Uterus (tissue), 4 donors: ENCODE data around the gene CORIN. TPM values are rescaled to one million over a fixed set of nuclear protein-coding genes. Genes with fewer than 3 reads are reported as not detected.

Experiments used
- DNase-seq, 2 donors: peaks; one replicate each; pipeline ENCODE4 v3.0.0-alpha.2; 2019 to 2020
- H3K27ac ChIP-seq, 2 donors: fragments of 200-600 bp; sonication (generic); 1 replicate in 1 of 2; 2 replicates in 1 of 2; pipeline ENCODE4 v1.5.1; 2016 to 2018
- H3K27me3 ChIP-seq, 2 donors: fragments of 200-600 bp; sonication (generic); one replicate each; pipeline ENCODE4 v1.5.1; 2018 to 2019; ENCODE audit warnings: control low read depth in 1 of 2
- H3K36me3 ChIP-seq, 2 donors: fragments of 200-600 bp; sonication (generic); one replicate each; pipeline ENCODE4 v1.5.1; 2019; ENCODE audit warnings: control low read depth in 1 of 2
- H3K4me1 ChIP-seq, 2 donors: fragments of 200-600 bp; sonication (generic); one replicate each; pipeline ENCODE4 v1.5.1; 2018 to 2019; ENCODE audit warnings: control low read depth in 1 of 2
- H3K4me3 ChIP-seq, 2 donors: fragments of 200-600 bp; sonication (generic); 1 replicate in 1 of 2; 2 replicates in 1 of 2; pipeline ENCODE4 v1.5.1; 2018 to 2019; ENCODE audit warnings: mild to moderate bottlenecking in 1 of 2
- H3K9me3 ChIP-seq, 2 donors: fragments of 200-600 bp; sonication (generic); one replicate each; pipeline ENCODE4 v1.5.1; 2019; ENCODE audit warnings: control low read depth in 1 of 2
- CTCF ChIP-seq, 4 experiments: fragments of 200-600 bp in 2 of 4; fragments of 450-650 bp in 2 of 4; sonication (generic) in 2 of 4; IDR thresholded peaks; one replicate each; pipeline ENCODE4 v1.5.1; 2016 to 2019; ENCODE audit warnings: antibody characterized with exemption in 4 of 4, mild to moderate bottlenecking in 2 of 4, moderate library complexity in 1 of 4
- POLR2A ChIP-seq, 2 donors: fragments of 450-650 bp; IDR thresholded peaks; one replicate each; pipeline ENCODE4 v1.6.1; 2016; ENCODE audit warnings: antibody characterized with exemption in 2 of 2, mild to moderate bottlenecking in 1 of 2, moderate library complexity in 1 of 2
- intact Hi-C: fragments of 100-400 bp; cut with DNase I; formaldehyde crosslinking; loops from one replicate; pipeline ENCODE4 v1.15.1; 2023; ENCODE audit warnings: low total_unique reads
- total RNA-seq, 4 donors: library from RNA; depleted of rRNA in 3 of 4; stranded (reverse); fragments of >200 nt in 3 of 4; gene quantifications; one replicate each; pipeline versions ENCODE4 v1.1.0 to v1.2.4, GENCODE V29; 2014 to 2023
- donor health status: DM: yes; HTN: yes; CAD: no.

The CORIN gene
- total RNA-seq, 4 donors from 2014 or later = 4.8 to 8.5 (median 6.4) TPM

- H3K27me3 ChIP-seq = no peaks in the 10 kb centered on the region
- intact Hi-C loops = no loop called here
Observed at GRCh38 chr4:47642985-47643760, 194.7 kb downstream of the CORIN start.

GRCh38 chr4:47642191-47642830, 195.6 kb downstream of the CORIN start:
- intact Hi-C loops = no loop called here
- Histone ChIP-seq H3K4me3 (no peak overlapping the region), H3K9me3 (no peaks in the 10 kb centered on the region), H3K36me3 (no peaks in the 10 kb centered on the region), H3K27ac (peak overlapping the region in 1 of 2 donors; percentile 54), H3K4me1 (no peaks in the 10 kb centered on the region), H3K27me3 (no peaks in the 10 kb centered on the region)
- DNase-seq = no peak
- no peak for TF ChIP-seq CTCF (IDR thresholded peaks at IDR 0.05)
- no peak for TF ChIP-seq POLR2A (IDR thresholded peaks at IDR 0.05)

More at GRCh38 chr4:47642985-47643760, 194.7 kb downstream of the CORIN start:
- H3K4me1 ChIP-seq = no peaks in the 10 kb centered on the region
- no peaks in the 10 kb centered on the region for H3K9me3 ChIP-seq
- TF ChIP-seq CTCF (IDR thresholded peaks at IDR 0.05) = no peak
- no peak for TF ChIP-seq POLR2A (IDR thresholded peaks at IDR 0.05)
- peak overlapping the region; percentile 31 to 54 for H3K27ac ChIP-seq
- no peaks in the 10 kb centered on the region for H3K36me3 ChIP-seq
- no peak for DNase-seq
- no peak overlapping the region for H3K4me3 ChIP-seq

GRCh38 chr4:47641755-47642154, 196.1 kb downstream of the CORIN start:
- Histone ChIP-seq H3K27ac (peak overlapping the region in 1 of 2 donors; percentile 54), H3K4me1 (no peaks in the 10 kb centered on the region)

GRCh38 chr4:47640911-47641310, 197.0 kb downstream of the CORIN start:
- intact Hi-C loops = no loop called here
- Histone ChIP-seq H3K27ac (no peak overlapping the region), H3K4me3 (no peak overlapping the region), H3K4me1 (no peaks in the 10 kb centered on the region), H3K9me3 (no peaks in the 10 kb centered on the region), H3K27me3 (no peaks in the 10 kb centered on the region), H3K36me3 (no peaks in the 10 kb centered on the region)
- TF ChIP-seq CTCF (IDR thresholded peaks at IDR 0.05) (no peak), POLR2A (IDR thresholded peaks at IDR 0.05) (no peak)
- no peak for DNase-seq

More at GRCh38 chr4:47641755-47642154, 196.1 kb downstream of the CORIN start:
- no peak for TF ChIP-seq POLR2A (IDR thresholded peaks at IDR 0.05)
- no peak for TF ChIP-seq CTCF (IDR thresholded peaks at IDR 0.05)
- Histone ChIP-seq H3K9me3 (no peaks in the 10 kb centered on the region), H3K27me3 (no peaks in the 10 kb centered on the region), H3K36me3 (no peaks in the 10 kb centered on the region), H3K4me3 (no peak overlapping the region)
- no peak for DNase-seq
- intact Hi-C loops = no loop called here

GRCh38 chr4:47639531-47639930, 198.3 kb downstream of the CORIN start:
- intact Hi-C loops = no loop called here

More at GRCh38 chr4:47639531-47639930, 198.3 kb downstream of the CORIN start:
- no peak for DNase-seq
- Histone ChIP-seq H3K27me3 (no peaks in the 10 kb centered on the region), H3K27ac (no peak overlapping the region), H3K4me3 (no peak overlapping the region), H3K36me3 (no peaks in the 10 kb centered on the region), H3K9me3 (no peaks in the 10 kb centered on the region), H3K4me1 (no peaks in the 10 kb centered on the region)
- TF ChIP-seq POLR2A (IDR thresholded peaks at IDR 0.05) (no peak), CTCF (IDR thresholded peaks at IDR 0.05) (no peak)
